ENCODE results near the gene TP53I13. TPM values are rescaled to one million over a fixed set of nuclear protein-coding genes. Genes with fewer than 3 reads are reported as not detected.
A peak's percentile ranks its signal among the peaks of the same experiment; 100 is the strongest.

Gene TP53I13
- total RNA-seq, 4 donors from 2014 or later = 119 to 188 (median 152) TPM

DNA sequence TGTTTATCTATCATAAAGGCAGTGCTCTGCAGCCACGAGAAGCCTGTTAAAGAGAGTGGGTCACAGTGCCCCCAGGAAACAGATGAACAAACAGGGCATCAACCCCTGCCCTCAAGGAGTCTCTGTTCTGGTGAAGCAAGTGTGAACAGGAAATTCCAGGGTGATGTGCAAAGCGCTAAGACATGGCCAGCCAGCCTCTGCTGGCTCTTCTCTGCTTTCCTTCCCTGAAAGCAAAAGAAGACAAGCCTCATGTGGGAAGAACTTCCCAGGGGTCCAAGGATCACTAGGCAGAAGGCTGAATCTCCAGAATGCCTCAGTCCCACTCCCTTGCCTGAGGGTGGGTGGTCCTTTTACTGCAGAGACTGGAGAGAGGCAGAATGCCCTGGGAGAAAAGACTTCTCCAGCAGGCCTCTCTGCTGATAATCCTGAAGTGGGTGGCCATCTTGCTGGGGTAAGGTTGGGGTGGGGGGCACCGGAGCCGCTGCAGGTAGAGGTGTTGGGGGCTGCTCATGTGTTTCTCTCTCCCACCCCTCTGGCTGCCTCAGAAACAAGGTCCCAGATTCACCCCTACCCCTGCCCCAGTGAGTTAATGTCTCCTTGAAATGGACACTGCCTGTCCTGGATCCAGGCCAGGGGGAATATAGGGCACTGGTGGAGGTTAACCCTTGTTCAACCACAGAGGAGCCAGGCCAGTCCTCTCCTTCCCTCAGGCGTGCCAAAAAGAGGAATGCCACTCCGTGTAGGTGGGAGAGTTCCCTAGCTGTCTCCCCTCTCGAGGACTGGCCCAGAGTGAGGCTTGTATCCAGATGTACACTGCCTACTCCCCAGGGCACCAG lies 26.8 kb downstream of the TP53I13 start:
- Histone ChIP-seq H3K4me3 (no peak overlapping the region), H3K27me3 (no peaks in the 10 kb centered on the region), H3K4me1 (peaks cover 0 to 75% (median 49%) of the 10 kb centered on the region in 4 donors), H3K36me3 (no peaks in the 10 kb centered on the region), H3K9me3 (no peaks in the 10 kb centered on the region), H3K27ac (peak overlapping the region in 3 of 4 donors; percentile 47 to 80 (median 73))
- WGBS, 2 donors = 55 to 67% methylated on average over 6 to 7 of the region's 7 CpGs
- DNase-seq (ENCODE audit: low spot score in 2 of 2) = no peak
- no peak for TF ChIP-seq POLR2A (IDR thresholded peaks at IDR 0.05)
- TF ChIP-seq, protein P1, sequence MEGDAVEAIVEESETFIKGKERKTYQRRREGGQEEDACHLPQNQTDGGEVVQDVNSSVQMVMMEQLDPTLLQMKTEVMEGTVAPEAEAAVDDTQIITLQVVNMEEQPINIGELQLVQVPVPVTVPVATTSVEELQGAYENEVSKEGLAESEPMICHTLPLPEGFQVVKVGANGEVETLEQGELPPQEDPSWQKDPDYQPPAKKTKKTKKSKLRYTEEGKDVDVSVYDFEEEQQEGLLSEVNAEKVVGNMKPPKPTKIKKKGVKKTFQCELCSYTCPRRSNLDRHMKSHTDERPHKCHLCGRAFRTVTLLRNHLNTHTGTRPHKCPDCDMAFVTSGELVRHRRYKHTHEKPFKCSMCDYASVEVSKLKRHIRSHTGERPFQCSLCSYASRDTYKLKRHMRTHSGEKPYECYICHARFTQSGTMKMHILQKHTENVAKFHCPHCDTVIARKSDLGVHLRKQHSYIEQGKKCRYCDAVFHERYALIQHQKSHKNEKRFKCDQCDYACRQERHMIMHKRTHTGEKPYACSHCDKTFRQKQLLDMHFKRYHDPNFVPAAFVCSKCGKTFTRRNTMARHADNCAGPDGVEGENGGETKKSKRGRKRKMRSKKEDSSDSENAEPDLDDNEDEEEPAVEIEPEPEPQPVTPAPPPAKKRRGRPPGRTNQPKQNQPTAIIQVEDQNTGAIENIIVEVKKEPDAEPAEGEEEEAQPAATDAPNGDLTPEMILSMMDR (IDR thresholded peaks at IDR 0.05) = no peak
- TF ChIP-seq EP300 (IDR thresholded peaks at IDR 0.05) = no peak

DNA sequence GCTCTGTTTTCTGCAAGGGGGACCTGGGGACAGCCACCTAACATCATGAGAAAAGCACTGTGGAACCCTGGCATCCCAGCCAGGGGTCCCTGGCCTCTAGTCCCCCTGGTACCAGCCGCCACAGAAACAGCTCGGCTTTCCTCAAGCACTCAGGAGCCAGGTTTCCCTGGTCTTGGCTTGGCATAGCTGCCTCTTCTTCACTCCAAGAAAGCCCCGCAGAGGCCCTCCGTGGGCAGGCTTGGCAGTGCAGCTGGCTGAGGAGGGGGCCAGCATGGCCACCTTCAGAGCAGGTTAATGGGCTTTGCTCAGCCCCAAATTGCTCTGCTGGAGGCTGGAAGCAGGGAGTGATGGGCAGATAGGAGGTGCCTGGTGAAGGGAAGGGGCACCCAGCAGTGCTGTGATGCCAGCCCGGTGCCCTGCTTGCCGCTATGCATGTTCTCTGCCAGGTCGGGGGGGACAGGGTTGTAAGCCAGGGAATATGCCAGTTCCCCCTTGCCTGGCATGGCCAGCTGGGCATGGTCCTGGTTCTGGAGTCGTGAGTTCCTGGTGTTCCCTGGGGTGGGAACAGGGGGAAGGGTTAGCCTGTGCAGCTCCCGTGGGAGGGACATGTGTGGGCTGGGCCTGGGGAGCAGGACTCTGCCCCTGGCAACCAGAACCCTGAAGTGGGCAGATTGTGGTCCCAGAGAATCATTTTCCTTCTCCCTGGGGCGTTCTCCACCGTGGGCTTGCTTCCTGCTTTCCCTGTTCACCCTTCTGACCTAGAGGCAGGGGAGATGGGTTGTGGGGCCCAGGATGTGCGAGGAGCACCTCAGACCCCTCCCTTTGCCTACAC lies 27.7 kb downstream of the TP53I13 start:
- WGBS, 2 donors = 47 to 52% methylated on average over 10 to 12 of the region's 12 CpGs
- Histone ChIP-seq H3K4me1 (peaks cover 0 to 67% (median 41%) of the 10 kb centered on the region in 4 donors), H3K27ac (peak overlapping the region in 3 of 4 donors; percentile 47 to 80 (median 53))

DNA sequence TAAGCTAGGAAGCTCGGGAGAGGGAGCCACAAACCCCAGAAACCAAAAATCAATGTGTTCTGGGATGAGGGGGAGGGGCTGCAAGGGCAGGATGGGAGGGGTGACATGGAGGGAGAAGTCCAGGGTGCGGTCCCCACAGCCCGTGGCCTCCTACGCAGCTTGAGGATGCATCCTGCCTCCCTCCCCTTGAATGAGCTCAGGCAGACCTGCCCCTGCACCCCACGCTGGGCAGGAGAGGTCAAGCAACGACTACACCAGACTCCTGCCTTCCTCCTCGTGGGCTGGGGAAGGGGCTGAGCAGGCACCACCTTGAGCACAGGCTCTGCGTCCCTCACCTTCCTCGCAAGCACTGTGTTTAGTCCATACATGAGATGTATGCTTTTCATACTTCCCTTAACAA lies 28.3 kb downstream of the TP53I13 start:
- H3K4me1 ChIP-seq = peaks cover 0 to 61% (median 36%) of the 10 kb centered on the region in 4 donors
- TF ChIP-seq EP300 (IDR thresholded peaks at IDR 0.05) = no peak
- TF ChIP-seq, protein P1 (IDR thresholded peaks at IDR 0.05) = no peak
- no peak for TF ChIP-seq POLR2A (IDR thresholded peaks at IDR 0.05)
- 39 to 57% methylated on average over 9 of the region's 9 CpGs for WGBS, 2 donors
- DNase-seq (ENCODE audit: low spot score in 2 of 2) = no peak
- no peak overlapping the region for H3K4me3 ChIP-seq
- no peaks in the 10 kb centered on the region for H3K9me3 ChIP-seq
- H3K36me3 ChIP-seq = no peaks in the 10 kb centered on the region
- H3K27me3 ChIP-seq = no peaks in the 10 kb centered on the region
- peak overlapping the region in 3 of 4 donors; percentile 1 to 80 (median 53) for H3K27ac ChIP-seq

More for the DNA sequence above, 27.7 kb downstream of the TP53I13 start:
- TF ChIP-seq EP300 (IDR thresholded peaks at IDR 0.05) (no peak), POLR2A (IDR thresholded peaks at IDR 0.05) (no peak)
- TF ChIP-seq, protein P1 (IDR thresholded peaks at IDR 0.05) = no peak
- Histone ChIP-seq H3K9me3 (no peaks in the 10 kb centered on the region), H3K36me3 (no peaks in the 10 kb centered on the region), H3K27me3 (no peaks in the 10 kb centered on the region), H3K4me3 (no peak overlapping the region)
- DNase-seq (ENCODE audit: low spot score in 2 of 2) = no peak

DNA sequence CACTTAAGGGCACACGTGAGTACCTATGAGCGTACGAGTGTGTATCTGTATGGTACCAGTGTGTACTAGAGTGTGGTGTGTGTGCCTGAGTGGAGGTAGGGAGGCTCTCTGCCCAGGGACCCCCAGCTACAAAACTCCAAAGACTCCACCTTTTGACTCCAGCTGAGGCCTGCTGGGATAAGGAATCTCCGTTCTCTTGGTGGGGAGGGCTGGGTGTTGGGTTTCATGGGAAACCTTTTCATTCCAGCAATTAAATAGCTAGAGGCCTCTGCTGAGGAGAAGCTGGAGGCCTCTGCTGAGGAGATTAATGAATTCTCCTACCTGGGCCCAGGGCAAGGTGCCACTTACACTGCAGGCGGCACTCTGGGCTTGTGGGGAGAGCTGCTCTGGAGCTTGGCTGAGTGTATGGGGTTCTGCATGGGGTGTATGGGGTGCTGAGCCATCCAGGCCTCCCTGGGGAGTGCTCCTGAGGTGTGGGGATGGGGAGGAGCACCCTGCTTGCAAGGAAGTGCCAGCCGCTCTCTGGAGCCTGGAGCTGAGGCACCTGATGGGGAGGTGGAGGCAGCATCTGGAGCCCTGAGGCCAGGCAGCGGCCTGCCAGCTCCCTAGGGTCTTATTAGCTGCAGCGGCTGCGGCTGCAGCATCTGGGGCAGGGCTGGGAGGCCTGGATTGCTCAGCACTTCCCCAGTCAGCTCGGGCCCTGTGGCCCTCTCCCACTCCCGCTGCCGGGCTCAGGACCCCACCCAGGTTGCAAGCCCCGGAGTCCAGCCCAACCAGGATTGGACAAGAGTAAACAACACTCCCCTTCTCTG lies 29.1 kb downstream of the TP53I13 start:
- Histone ChIP-seq H3K9me3 (no peaks in the 10 kb centered on the region), H3K27me3 (no peaks in the 10 kb centered on the region), H3K4me3 (no peak overlapping the region), H3K4me1 (peaks cover 0 to 53% (median 29%) of the 10 kb centered on the region in 4 donors), H3K36me3 (no peaks in the 10 kb centered on the region), H3K27ac (peak overlapping the region in 3 of 4 donors; percentile 23 to 66 (median 53))
- DNase-seq (ENCODE audit: low spot score in 2 of 2) = no peak
- WGBS, 2 donors = 48 to 54% methylated on average over 13 of the region's 13 CpGs
- TF ChIP-seq POLR2A (IDR thresholded peaks at IDR 0.05) (no peak), EP300 (IDR thresholded peaks at IDR 0.05) (no peak)
- TF ChIP-seq, protein P1 (IDR thresholded peaks at IDR 0.05) = no peak

Measured in tibial nerve (tissue), 4 donors.